ENCODE measurements around the gene HSPB1. TPM values are rescaled to one million over a fixed set of nuclear protein-coding genes. Genes with fewer than 3 reads are reported as not detected.
"Not testable (repeated sequence)": the region's sequence is repeated elsewhere in the genome, so short reads cannot be mapped to it uniquely, and the experiment has no call there.

The HSPB1 gene
- total RNA-seq, 1 donor from 2014 or later: 3,584 TPM

DNA sequence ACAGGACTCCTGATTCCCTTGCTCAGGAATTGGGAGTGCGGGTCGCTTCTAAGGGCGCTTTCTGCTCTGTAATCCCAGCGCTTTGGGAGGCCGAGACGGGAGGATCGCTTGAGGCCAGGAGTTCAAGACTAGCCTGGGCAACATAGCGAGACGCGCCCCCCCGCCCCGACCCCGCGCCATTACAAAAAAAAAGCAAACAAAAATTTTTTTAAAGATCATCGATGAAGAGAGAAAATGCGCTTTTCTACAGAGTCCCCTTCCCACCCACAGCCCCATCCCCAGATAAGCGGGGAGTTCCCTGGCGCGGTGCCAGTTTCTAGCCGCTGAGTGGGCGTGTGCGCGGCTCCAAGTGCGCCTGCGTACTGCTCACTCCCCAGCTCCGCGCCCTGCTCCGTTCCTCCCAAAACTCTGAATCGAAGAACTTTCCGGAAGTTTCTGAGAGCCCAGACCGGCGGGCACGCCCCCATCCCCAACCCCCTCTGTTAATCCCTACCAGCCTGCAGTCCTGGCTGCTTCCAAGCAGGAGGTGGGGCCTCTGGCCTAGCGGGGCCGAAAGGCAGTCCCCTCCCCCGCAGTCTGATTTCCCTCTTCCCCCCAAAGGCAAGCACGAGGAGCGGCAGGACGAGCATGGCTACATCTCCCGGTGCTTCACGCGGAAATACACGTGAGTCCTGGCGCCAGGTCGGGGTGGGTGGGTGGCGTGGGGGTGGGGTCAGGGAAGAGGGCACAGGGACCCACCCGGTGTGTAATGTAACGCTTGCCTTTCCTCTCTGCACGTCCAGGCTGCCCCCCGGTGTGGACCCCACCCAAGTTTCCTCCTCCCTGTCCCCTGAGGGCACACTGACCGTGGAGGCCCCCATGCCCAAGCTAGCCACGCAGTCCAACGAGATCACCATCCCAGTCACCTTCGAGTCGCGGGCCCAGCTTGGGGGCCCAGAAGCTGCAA lies 1.0 kb downstream of the HSPB1 start:
- TF ChIP-seq, protein P1, sequence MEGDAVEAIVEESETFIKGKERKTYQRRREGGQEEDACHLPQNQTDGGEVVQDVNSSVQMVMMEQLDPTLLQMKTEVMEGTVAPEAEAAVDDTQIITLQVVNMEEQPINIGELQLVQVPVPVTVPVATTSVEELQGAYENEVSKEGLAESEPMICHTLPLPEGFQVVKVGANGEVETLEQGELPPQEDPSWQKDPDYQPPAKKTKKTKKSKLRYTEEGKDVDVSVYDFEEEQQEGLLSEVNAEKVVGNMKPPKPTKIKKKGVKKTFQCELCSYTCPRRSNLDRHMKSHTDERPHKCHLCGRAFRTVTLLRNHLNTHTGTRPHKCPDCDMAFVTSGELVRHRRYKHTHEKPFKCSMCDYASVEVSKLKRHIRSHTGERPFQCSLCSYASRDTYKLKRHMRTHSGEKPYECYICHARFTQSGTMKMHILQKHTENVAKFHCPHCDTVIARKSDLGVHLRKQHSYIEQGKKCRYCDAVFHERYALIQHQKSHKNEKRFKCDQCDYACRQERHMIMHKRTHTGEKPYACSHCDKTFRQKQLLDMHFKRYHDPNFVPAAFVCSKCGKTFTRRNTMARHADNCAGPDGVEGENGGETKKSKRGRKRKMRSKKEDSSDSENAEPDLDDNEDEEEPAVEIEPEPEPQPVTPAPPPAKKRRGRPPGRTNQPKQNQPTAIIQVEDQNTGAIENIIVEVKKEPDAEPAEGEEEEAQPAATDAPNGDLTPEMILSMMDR (IDR thresholded peaks at IDR 0.05): no peak
- Histone ChIP-seq H3K27me3 (no peaks in the 10 kb centered on the region), H3K4me3 (peak overlapping the region; percentile 86 to 99), H3K4me1 (peaks cover 2 to 21% of the 10 kb centered on the region in 2 donors), H3K36me3 (peaks cover 13 to 18% of the 10 kb centered on the region in 2 donors), H3K27ac (peak overlapping the region; percentile 93 to 99), H3K9me3 (no peaks in the 10 kb centered on the region)
- intact Hi-C loops (cut with DNase I): no loop called here
- peak; percentile 48 to 88 for DNase-seq (ENCODE audit: low spot score in 2 of 2)

DNA sequence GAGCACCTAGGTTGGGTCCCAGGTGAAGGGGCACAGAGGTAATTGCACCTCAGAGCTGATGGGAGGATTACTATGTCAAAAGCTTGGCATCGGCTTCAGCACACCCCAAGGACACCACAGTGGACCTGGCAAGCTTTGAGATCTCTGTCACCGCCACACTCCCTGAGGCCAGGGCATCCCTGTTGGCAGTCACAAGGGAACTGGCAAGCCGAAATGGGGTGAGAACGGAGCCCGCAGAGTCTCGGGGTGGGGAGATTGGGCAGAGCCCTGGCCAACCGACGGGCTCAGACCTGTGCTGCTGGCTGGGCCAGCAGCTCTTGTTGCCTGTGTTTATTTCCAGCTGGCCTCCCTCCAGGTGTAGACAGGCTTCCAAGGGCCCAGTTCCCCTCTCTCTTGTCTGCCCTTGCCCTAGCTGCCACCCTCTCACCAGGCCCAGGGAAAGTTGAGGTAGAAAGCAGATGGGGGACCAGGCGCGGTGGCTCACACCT lies 2.5 kb downstream of the HSPB1 start:
- peak; percentile 52 to 82 for DNase-seq (ENCODE audit: low spot score in 2 of 2)
- Histone ChIP-seq H3K9me3 (no peaks in the 10 kb centered on the region), H3K4me3 (peak overlapping the region; percentile 86 to 99), H3K27ac (peak overlapping the region; percentile 93 to 99), H3K27me3 (no peaks in the 10 kb centered on the region), H3K36me3 (peaks cover 13 to 18% of the 10 kb centered on the region in 2 donors), H3K4me1 (peaks cover 2 to 21% of the 10 kb centered on the region in 2 donors)
- TF ChIP-seq, protein P1 (IDR thresholded peaks at IDR 0.05): no peak
- intact Hi-C loops (cut with DNase I): no loop called here

DNA sequence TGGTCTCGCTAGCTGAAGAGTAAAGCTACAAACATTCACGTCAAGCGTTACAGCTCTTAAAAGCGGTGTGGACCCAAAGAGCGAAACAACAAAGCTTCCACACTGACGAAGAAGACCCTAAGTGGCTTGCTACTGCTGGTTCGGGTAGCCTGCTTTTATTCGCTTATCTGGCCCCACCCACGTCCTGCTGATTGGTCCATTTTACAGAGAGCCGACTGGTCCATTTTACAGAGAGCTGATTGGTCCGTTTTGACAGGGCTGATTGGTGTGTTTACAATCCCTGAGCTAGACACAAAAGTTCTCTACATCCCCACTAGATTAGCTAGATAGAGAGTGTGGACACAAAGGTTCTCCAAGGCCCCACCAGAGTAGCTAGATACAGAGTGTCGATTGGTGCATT lies 6.4 kb downstream of the HSPB1 start:
- H3K27me3 ChIP-seq; intact Hi-C loops (cut with DNase I); DNase-seq (ENCODE audit: low spot score in 2 of 2); H3K27ac ChIP-seq; H3K36me3 ChIP-seq; H3K4me3 ChIP-seq; H3K9me3 ChIP-seq: not testable (repeated sequence)
- peaks cover 3 to 20% of the 10 kb centered on the region in 2 donors for H3K4me1 ChIP-seq

DNA sequence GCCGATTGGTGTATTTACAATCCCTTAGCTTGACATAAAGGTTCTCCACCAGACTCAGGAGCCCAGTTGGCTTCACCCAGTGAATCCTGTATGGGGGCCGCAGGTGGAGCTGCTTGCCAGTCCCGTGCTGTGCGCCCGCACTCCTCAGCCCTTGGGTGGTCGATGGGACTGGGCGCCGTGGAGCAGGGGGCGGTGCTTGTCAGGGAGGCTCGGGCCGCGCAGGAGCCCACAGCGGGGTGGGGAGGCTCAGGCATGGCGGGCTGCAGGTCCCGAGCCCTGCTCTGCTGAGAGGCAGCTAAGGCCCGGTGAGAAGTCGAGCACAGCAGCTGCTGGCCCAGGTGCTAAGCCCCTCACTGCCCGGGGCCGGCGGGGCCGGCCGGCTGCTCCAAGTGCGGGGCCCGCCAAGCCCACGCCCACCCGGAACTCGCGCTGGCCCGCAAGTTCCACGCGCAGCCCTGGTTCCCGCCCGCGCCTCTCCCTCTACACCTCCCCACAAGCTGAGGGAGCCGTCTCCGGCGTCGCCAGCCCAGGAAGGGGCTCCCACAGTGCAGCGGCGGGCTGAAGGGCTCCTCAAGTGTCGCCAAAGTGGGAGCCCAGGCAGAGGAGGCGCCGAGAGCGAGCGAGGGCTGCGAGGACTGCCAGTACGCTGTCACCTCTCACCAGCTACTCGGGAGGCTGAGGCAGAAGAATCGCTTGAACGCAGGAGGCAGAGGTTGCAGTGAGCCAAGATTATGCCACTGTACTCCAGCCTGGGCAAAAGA lies 7.0 kb downstream of the HSPB1 start:
- not testable (repeated sequence) for H3K9me3 ChIP-seq; DNase-seq (ENCODE audit: low spot score in 2 of 2); H3K27me3 ChIP-seq; H3K36me3 ChIP-seq; H3K4me3 ChIP-seq
- intact Hi-C loops (cut with DNase I): loop anchor here (10.0 kb wide), 2 partner anchors 265 to 315 kb away; partner anchors contain the start of genes MDH2, STYXL1 and TMEM120A
- Histone ChIP-seq H3K27ac (peak overlapping the region in 1 of 2 donors; percentile 74), H3K4me1 (peaks cover 5 to 23% of the 10 kb centered on the region in 2 donors)

DNA sequence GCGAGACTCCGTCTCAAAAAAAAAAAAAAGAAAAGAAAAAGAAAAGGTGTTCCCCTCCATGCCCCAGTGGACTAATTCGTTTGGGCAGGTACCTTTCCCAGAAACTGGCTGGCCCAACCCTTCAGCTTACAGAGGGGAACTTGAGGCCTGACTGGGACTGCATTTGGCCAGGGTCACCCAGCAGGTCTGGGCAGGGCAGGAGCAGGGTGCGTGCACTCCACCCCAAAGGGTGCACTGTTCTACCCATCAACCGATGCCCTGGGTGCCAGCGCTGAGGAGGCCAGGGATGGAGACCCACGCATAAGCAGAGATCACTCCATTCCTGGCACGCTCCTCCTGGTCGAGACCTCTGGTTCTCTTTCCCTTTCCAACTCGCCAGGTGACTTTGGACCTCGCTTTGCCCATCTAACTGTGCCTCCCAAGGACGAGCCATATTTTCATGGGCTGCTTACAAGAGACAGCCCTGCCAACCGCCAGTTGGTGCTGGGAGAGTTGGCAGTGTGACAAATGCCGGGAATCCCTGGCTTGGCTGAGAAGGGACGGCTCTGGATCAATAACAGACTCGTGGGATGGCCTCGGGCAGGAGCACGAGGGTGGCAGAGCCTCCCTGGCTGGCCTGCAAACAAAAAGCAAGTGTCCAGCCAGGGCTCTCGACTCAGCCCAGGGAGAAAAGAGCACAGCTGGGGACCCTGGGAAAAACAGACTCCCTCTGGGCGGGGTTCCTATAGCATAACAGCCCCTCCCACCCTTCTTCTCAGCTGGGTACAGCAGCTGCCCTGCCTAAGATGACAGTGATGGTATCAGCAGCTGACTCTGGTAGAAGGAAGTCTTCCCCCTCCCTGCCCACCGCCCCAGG lies 7.9 kb downstream of the HSPB1 start:
- peaks cover 5 to 20% of the 10 kb centered on the region in 2 donors for H3K4me1 ChIP-seq
- no peak overlapping the region for H3K4me3 ChIP-seq
- intact Hi-C loops (cut with DNase I): loop anchor here (10.0 kb wide), 2 partner anchors 266 to 316 kb away; partner anchors contain the start of genes MDH2, STYXL1 and TMEM120A
- H3K36me3 ChIP-seq: no peaks in the 10 kb centered on the region
- DNase-seq (ENCODE audit: low spot score in 2 of 2): no peak
- TF ChIP-seq, protein P1 (IDR thresholded peaks at IDR 0.05): no peak
- H3K9me3 ChIP-seq: no peaks in the 10 kb centered on the region
- no peaks in the 10 kb centered on the region for H3K27me3 ChIP-seq
- peak overlapping the region; percentile 68 to 74 for H3K27ac ChIP-seq

DNA sequence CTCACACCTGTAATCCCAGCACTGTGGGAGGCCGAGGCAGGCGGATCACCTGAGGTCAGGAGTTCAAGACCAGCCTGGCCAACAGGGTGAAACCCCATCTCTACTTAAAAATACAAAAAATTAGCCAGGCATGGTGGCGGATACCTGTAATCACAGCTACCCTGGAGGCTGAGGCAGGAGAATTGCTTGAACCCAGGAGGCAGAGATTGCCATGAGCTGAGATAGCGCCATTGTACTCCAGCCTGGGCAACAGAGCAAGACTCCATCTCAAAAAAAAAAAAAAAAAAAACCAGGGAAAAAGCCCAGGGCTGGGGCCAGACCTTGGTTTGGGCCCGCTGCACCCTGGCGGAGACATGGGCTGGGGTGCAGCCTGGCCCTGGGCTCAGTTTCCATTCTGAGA lies 9.4 kb downstream of the HSPB1 start:
- not testable (repeated sequence) for H3K4me3 ChIP-seq; H3K9me3 ChIP-seq; H3K27me3 ChIP-seq; H3K36me3 ChIP-seq; DNase-seq (ENCODE audit: low spot score in 2 of 2); H3K27ac ChIP-seq
- intact Hi-C loops (cut with DNase I): loop anchor here (10.0 kb wide), 2 partner anchors 267 to 317 kb away; partner anchors contain the start of genes MDH2, STYXL1 and TMEM120A
- H3K4me1 ChIP-seq: peaks cover 2 to 10% of the 10 kb centered on the region in 2 donors

All from ascending aorta (tissue), 2 donors.